ENCODE data around the gene VPS13C. TPM values are rescaled to one million over a fixed set of nuclear protein-coding genes. Genes with fewer than 3 reads are reported as not detected.

The VPS13C gene
- total and polyA plus RNA-seq, 7 donors, result 7.1 to 34.1 (median 24.8) TPM

DNA sequence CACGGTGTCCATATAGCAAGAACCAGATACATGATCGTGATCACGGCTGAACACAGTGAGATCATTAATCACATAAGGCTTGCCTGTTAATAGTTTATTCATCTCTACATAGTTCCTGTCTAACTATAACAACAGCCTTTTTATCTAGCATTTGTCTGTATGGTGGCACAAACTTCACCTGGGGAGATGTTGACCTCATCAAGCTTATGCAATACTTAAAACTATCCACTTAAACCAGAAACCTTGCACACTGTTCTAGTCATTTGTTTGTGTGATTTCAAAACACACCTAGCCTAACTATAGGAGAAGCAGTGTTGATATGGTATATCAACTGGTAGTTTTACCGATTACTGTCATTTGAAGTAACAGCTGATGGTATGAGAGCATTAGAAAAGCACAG, 124.8 kb downstream of the VPS13C start:
- 96 to 98% (median 96%) methylated on average over 4 of the region's 4 CpGs for WGBS, 3 donors
- peaks cover 3 to 74% of the 10 kb centered on the region in 2 donors for H3K36me3 ChIP-seq (ENCODE audit: insufficient read depth in 1 of 2, low read depth in 1 of 2)

GRCh38 chr15:61929452-61929851, 130.8 kb downstream of the VPS13C start:
- no peaks in the 10 kb centered on the region for H3K9me3 ChIP-seq
- no peaks in the 10 kb centered on the region for H3K4me1 ChIP-seq
- ATAC-seq, result no peak
- no peaks in the 10 kb centered on the region for H3K27me3 ChIP-seq (ENCODE audit: insufficient read depth in 3 of 3, low read length in 2 of 3)
- DNase-seq, result no peak
- no peak for TF ChIP-seq CTCF (IDR thresholded peaks at IDR 0.05)
- H3K27ac ChIP-seq, result no peak overlapping the region
- intact Hi-C loops (cut with DNase I), result no loop called here
- peaks cover 5 to 77% of the 10 kb centered on the region in 2 donors for H3K36me3 ChIP-seq (ENCODE audit: insufficient read depth in 1 of 2, low read depth in 1 of 2)
- no peak overlapping the region for H3K4me3 ChIP-seq

More for the DNA sequence above, 124.8 kb downstream of the VPS13C start:
- Histone ChIP-seq H3K4me1 (no peaks in the 10 kb centered on the region), H3K4me3 (no peak overlapping the region), H3K27me3 (ENCODE audit: insufficient read depth in 3 of 3, low read length in 2 of 3) (no peaks in the 10 kb centered on the region), H3K9me3 (no peaks in the 10 kb centered on the region), H3K27ac (no peak overlapping the region)
- DNase-seq (no peak), ATAC-seq (no peak)
- intact Hi-C loops (cut with DNase I), result no loop called here
- no peak for TF ChIP-seq CTCF (IDR thresholded peaks at IDR 0.05)

DNA sequence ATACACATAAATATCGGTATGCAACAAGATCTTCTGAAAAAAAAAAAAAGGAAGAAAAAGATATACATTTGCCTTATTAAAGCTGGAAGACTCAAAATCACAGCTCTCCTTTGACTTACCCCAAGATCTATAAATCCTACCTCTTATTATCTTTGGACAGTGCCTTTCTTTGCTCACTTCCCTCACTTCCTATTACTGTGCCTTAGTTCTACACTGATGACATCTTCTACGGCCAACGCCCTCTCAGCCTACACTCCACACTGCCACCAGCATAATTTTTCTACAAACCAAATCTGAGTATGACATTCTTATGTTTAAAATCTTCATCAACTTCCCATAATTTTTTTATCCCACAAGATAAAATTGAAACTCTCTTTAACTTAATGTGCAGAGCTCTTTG, 137.1 kb downstream of the VPS13C start:
- no peaks in the 10 kb centered on the region for H3K9me3 ChIP-seq
- DNase-seq, result no peak
- H3K27me3 ChIP-seq (ENCODE audit: insufficient read depth in 3 of 3, low read length in 2 of 3), result no peaks in the 10 kb centered on the region
- 94 to 100% (median 97%) methylated on average over 3 of the region's 3 CpGs for WGBS, 3 donors
- intact Hi-C loops (cut with DNase I), result loop anchor here in 1 of 2 donors (5.0 kb wide), 1 partner anchor 39 kb away; no protein-coding TSS in a partner anchor
- no peaks in the 10 kb centered on the region for H3K4me1 ChIP-seq
- H3K27ac ChIP-seq, result no peak overlapping the region
- TF ChIP-seq CTCF (IDR thresholded peaks at IDR 0.05), result no peak
- peaks cover 5 to 70% of the 10 kb centered on the region in 2 donors for H3K36me3 ChIP-seq (ENCODE audit: insufficient read depth in 1 of 2, low read depth in 1 of 2)
- H3K4me3 ChIP-seq, result no peak overlapping the region
- ATAC-seq, result no peak

DNA sequence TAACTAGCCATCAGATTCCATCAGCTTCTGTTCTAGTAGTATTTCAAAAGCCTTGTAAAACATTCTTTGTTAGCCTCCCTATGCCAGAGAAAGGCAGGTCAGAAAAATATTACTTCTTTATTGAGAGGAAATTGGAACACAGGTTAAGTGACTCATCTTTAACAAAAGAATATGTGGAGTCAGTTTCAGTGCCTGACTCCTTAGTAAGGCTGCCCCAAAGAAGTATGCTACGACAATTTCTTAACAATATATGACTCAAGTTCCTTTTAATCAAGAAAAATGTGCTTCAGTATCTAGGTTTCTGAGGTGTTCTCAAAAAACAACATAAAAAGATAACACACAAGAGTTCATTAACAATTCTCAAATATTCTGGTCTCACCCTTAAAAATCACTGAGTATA, 139.2 kb downstream of the VPS13C start:
- intact Hi-C loops (cut with DNase I), result loop anchor here in 1 of 2 donors (5.0 kb wide), 1 partner anchor 41 kb away; no protein-coding TSS in a partner anchor
- DNase-seq, result no peak

More for the DNA sequence above, 139.2 kb downstream of the VPS13C start:
- H3K4me3 ChIP-seq, result no peak overlapping the region
- TF ChIP-seq CTCF (IDR thresholded peaks at IDR 0.05), result no peak
- no peak overlapping the region for H3K27ac ChIP-seq
- no peaks in the 10 kb centered on the region for H3K27me3 ChIP-seq (ENCODE audit: insufficient read depth in 3 of 3, low read length in 2 of 3)
- peaks cover 5 to 73% of the 10 kb centered on the region in 2 donors for H3K36me3 ChIP-seq (ENCODE audit: insufficient read depth in 1 of 2, low read depth in 1 of 2)
- peaks cover 9% of the 10 kb centered on the region for H3K4me1 ChIP-seq
- ATAC-seq, result no peak
- 89 to 92% (median 91%) methylated on average over 1 of the region's 1 CpG for WGBS, 3 donors
- no peaks in the 10 kb centered on the region for H3K9me3 ChIP-seq

All from psoas muscle (tissue), 8 donors.